ENCODE results near the gene PLEK. TPM values are rescaled to one million over a fixed set of nuclear protein-coding genes. Genes with fewer than 3 reads are reported as not detected.
"Not testable (repeated sequence)": the region's sequence is repeated elsewhere in the genome, so short reads cannot be mapped to it uniquely, and the experiment has no call there.

Gene PLEK
- total RNA-seq, 1 donor = 0.36 TPM

- no peaks in the 10 kb centered on the region for H3K36me3 ChIP-seq (ENCODE audit: insufficient read depth, low read length)
- no peaks in the 10 kb centered on the region for H3K27me3 ChIP-seq (ENCODE audit: insufficient read depth, low read length)
- no peaks in the 10 kb centered on the region for H3K9me3 ChIP-seq (ENCODE audit: low read depth, low read length)
- peak; percentile 85 for DNase-seq (ENCODE audit: insufficient read length, low spot score, missing footprints)
- H2AFZ ChIP-seq (ENCODE audit: low read length) = peak overlapping the region; percentile 72
- H4K20me1 ChIP-seq (ENCODE audit: insufficient read depth, low read length) = no peaks in the 10 kb centered on the region
- H3K4me1 ChIP-seq (ENCODE audit: insufficient read depth, low read length) = peaks cover 26% of the 10 kb centered on the region
- H3K79me2 ChIP-seq (ENCODE audit: insufficient read depth, low read length) = no peaks in the 10 kb centered on the region
- TF ChIP-seq, protein P1, sequence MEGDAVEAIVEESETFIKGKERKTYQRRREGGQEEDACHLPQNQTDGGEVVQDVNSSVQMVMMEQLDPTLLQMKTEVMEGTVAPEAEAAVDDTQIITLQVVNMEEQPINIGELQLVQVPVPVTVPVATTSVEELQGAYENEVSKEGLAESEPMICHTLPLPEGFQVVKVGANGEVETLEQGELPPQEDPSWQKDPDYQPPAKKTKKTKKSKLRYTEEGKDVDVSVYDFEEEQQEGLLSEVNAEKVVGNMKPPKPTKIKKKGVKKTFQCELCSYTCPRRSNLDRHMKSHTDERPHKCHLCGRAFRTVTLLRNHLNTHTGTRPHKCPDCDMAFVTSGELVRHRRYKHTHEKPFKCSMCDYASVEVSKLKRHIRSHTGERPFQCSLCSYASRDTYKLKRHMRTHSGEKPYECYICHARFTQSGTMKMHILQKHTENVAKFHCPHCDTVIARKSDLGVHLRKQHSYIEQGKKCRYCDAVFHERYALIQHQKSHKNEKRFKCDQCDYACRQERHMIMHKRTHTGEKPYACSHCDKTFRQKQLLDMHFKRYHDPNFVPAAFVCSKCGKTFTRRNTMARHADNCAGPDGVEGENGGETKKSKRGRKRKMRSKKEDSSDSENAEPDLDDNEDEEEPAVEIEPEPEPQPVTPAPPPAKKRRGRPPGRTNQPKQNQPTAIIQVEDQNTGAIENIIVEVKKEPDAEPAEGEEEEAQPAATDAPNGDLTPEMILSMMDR (IDR thresholded peaks at IDR 0.05; ENCODE audit: extremely low read depth, low read depth, low read length) = no peak
- peak overlapping the region; percentile 22 for H3K27ac ChIP-seq (ENCODE audit: low read depth, low read length)
- H3K4me3 ChIP-seq (ENCODE audit: insufficient read depth, low read length) = no peak overlapping the region
- H3K4me2 ChIP-seq (ENCODE audit: insufficient read depth, low read length) = peak overlapping the region; percentile 48
These were observed 71.2 kb downstream of the PLEK start for GRCh38 chr2:68436270-68436669.

- TF ChIP-seq, protein P1 (IDR thresholded peaks at IDR 0.05; ENCODE audit: extremely low read depth, low read depth, low read length) = no peak
- no peak for DNase-seq (ENCODE audit: insufficient read length, low spot score, missing footprints)
These were observed 73.6 kb downstream of the PLEK start for GRCh38 chr2:68438455-68439303.

GRCh38 chr2:68441179-68441993 is 76.3 kb downstream of the PLEK start:
- no peaks in the 10 kb centered on the region for H3K9me3 ChIP-seq (ENCODE audit: low read depth, low read length)
- no peaks in the 10 kb centered on the region for H3K36me3 ChIP-seq (ENCODE audit: insufficient read depth, low read length)
- H3K4me3 ChIP-seq (ENCODE audit: insufficient read depth, low read length) = no peak overlapping the region
- H2AFZ ChIP-seq (ENCODE audit: low read length) = no peak overlapping the region
- DNase-seq (ENCODE audit: insufficient read length, low spot score, missing footprints) = no peak
- peaks cover 9% of the 10 kb centered on the region for H3K27me3 ChIP-seq (ENCODE audit: insufficient read depth, low read length)
- TF ChIP-seq, protein P1 (IDR thresholded peaks at IDR 0.05; ENCODE audit: extremely low read depth, low read depth, low read length) = peak; percentile 85
- peak overlapping the region; percentile 25 for H3K4me2 ChIP-seq (ENCODE audit: insufficient read depth, low read length)
- no peaks in the 10 kb centered on the region for H3K79me2 ChIP-seq (ENCODE audit: insufficient read depth, low read length)
- no peaks in the 10 kb centered on the region for H4K20me1 ChIP-seq (ENCODE audit: insufficient read depth, low read length)
- peaks cover 17% of the 10 kb centered on the region for H3K4me1 ChIP-seq (ENCODE audit: insufficient read depth, low read length)
- H3K27ac ChIP-seq (ENCODE audit: low read depth, low read length) = no peak overlapping the region

More at GRCh38 chr2:68438455-68439303, 73.6 kb downstream of the PLEK start:
- Histone ChIP-seq H3K27ac (ENCODE audit: low read depth, low read length) (no peak overlapping the region), H3K4me2 (ENCODE audit: insufficient read depth, low read length) (no peak overlapping the region), H3K9me3 (ENCODE audit: low read depth, low read length) (no peaks in the 10 kb centered on the region), H3K36me3 (ENCODE audit: insufficient read depth, low read length) (no peaks in the 10 kb centered on the region), H2AFZ (ENCODE audit: low read length) (no peak overlapping the region), H3K79me2 (ENCODE audit: insufficient read depth, low read length) (no peaks in the 10 kb centered on the region), H3K27me3 (ENCODE audit: insufficient read depth, low read length) (no peaks in the 10 kb centered on the region), H4K20me1 (ENCODE audit: insufficient read depth, low read length) (no peaks in the 10 kb centered on the region), H3K4me3 (ENCODE audit: insufficient read depth, low read length) (no peak overlapping the region), H3K4me1 (ENCODE audit: insufficient read depth, low read length) (peaks cover 32% of the 10 kb centered on the region)

GRCh38 chr2:68441994-68442322 is 76.9 kb downstream of the PLEK start:
- Histone ChIP-seq H4K20me1 (ENCODE audit: insufficient read depth, low read length) (no peaks in the 10 kb centered on the region), H2AFZ (ENCODE audit: low read length) (no peak overlapping the region), H3K27me3 (ENCODE audit: insufficient read depth, low read length) (peaks cover 9% of the 10 kb centered on the region), H3K4me2 (ENCODE audit: insufficient read depth, low read length) (peak overlapping the region; percentile 25), H3K4me1 (ENCODE audit: insufficient read depth, low read length) (peaks cover 12% of the 10 kb centered on the region), H3K9me3 (ENCODE audit: low read depth, low read length) (no peaks in the 10 kb centered on the region), H3K79me2 (ENCODE audit: insufficient read depth, low read length) (no peaks in the 10 kb centered on the region), H3K36me3 (ENCODE audit: insufficient read depth, low read length) (no peaks in the 10 kb centered on the region), H3K27ac (ENCODE audit: low read depth, low read length) (no peak overlapping the region), H3K4me3 (ENCODE audit: insufficient read depth, low read length) (no peak overlapping the region)
- TF ChIP-seq, protein P1 (IDR thresholded peaks at IDR 0.05; ENCODE audit: extremely low read depth, low read depth, low read length) = no peak
- no peak for DNase-seq (ENCODE audit: insufficient read length, low spot score, missing footprints)

GRCh38 chr2:68446425-68446824 is 81.3 kb downstream of the PLEK start:
- DNase-seq (ENCODE audit: insufficient read length, low spot score, missing footprints); H3K27ac ChIP-seq (ENCODE audit: low read depth, low read length); H3K4me2 ChIP-seq (ENCODE audit: insufficient read depth, low read length); H4K20me1 ChIP-seq (ENCODE audit: insufficient read depth, low read length); H3K36me3 ChIP-seq (ENCODE audit: insufficient read depth, low read length); H3K4me1 ChIP-seq (ENCODE audit: insufficient read depth, low read length); H3K4me3 ChIP-seq (ENCODE audit: insufficient read depth, low read length); H2AFZ ChIP-seq (ENCODE audit: low read length); H3K79me2 ChIP-seq (ENCODE audit: insufficient read depth, low read length); H3K27me3 ChIP-seq (ENCODE audit: insufficient read depth, low read length); H3K9me3 ChIP-seq (ENCODE audit: low read depth, low read length): not testable (repeated sequence)
